ENCODE results near the gene PLEKHA8.

DNA sequence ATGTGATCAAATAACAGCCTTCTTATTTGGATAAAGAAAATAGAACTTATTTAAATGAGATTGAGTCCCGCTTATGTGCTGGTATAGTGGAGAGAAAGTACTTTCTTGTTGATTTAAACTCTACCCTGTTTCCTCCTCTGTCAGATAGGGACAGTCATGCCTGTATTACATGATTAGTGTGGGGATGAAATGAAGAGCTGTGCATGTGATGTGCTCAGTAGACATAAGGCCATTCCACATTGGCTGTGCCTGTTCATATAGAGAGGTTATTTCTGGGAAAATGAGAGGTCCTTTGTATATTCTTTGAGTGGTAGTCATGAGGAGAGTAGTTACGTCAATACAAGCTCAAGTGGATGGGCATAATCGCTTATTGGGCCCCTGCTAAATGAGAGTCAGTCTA is 112.2 kb downstream of the PLEKHA8 start:
- no peak for TF ChIP-seq POLR2A (IDR thresholded peaks at IDR 0.05)
- TF ChIP-seq, protein P1, sequence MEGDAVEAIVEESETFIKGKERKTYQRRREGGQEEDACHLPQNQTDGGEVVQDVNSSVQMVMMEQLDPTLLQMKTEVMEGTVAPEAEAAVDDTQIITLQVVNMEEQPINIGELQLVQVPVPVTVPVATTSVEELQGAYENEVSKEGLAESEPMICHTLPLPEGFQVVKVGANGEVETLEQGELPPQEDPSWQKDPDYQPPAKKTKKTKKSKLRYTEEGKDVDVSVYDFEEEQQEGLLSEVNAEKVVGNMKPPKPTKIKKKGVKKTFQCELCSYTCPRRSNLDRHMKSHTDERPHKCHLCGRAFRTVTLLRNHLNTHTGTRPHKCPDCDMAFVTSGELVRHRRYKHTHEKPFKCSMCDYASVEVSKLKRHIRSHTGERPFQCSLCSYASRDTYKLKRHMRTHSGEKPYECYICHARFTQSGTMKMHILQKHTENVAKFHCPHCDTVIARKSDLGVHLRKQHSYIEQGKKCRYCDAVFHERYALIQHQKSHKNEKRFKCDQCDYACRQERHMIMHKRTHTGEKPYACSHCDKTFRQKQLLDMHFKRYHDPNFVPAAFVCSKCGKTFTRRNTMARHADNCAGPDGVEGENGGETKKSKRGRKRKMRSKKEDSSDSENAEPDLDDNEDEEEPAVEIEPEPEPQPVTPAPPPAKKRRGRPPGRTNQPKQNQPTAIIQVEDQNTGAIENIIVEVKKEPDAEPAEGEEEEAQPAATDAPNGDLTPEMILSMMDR (IDR thresholded peaks at IDR 0.05): no peak

All from adrenal gland (tissue), 5 donors.